ENCODE data around the gene TCERG1L. TPM values are rescaled to one million over a fixed set of nuclear protein-coding genes. Genes with fewer than 3 reads are reported as not detected.

Gene TCERG1L
- total RNA-seq, 1 experiment from 2014 or later: 1.5 TPM

- TF ChIP-seq ZNF512 (CRISPR knock-in tag; IDR thresholded peaks at IDR 0.05; ENCODE audit: borderline replicate concordance) (no peak), IRF1 (CRISPR knock-in tag; IDR thresholded peaks at IDR 0.05) (no peak), GTF2I (CRISPR knock-in tag; conservative IDR thresholded peaks at IDR 0.05) (no peak), NFE2L1 (CRISPR knock-in tag; IDR thresholded peaks at IDR 0.05) (peak; percentile 68; the same call in 1 of the 2 replicates), ZSCAN18 (CRISPR knock-in tag; IDR thresholded peaks at IDR 0.05) (no peak), IRF2 (CRISPR knock-in tag; IDR thresholded peaks at IDR 0.05; ENCODE audit: borderline replicate concordance, low read depth) (no peak), ZNF317 (CRISPR knock-in tag; IDR thresholded peaks at IDR 0.05; ENCODE audit: borderline replicate concordance, low read depth) (no peak), FOXP1 (CRISPR knock-in tag; IDR thresholded peaks at IDR 0.05; ENCODE audit: borderline replicate concordance) (no peak), TEAD1 (CRISPR knock-in tag; IDR thresholded peaks at IDR 0.05) (peak; percentile 71; the same call in 1 of the 2 replicates), EMX1 (CRISPR knock-in tag; IDR thresholded peaks at IDR 0.05) (no peak), CTCF (IDR thresholded peaks at IDR 0.05) (no peak)
These were observed 262.5 kb downstream of the TCERG1L start (continued) for GRCh38 chr10:131049016-131049415.

- Mint-ChIP-seq H3K4me3 (no peak overlapping the region), H3K27me3 (ENCODE audit: low read depth) (peaks cover 21% of the 10 kb centered on the region), H3K36me3 (peaks cover 78% of the 10 kb centered on the region), H3K27ac (0 out of 2 replicates have a peak overlapping the region, but pooled peaks have one; percentile 45), H3K9me3 (peaks cover 82% of the 10 kb centered on the region), H3K4me1 (peaks cover 20% of the 10 kb centered on the region)
- ChIA-PET CTCF (interaction anchor here (1.1 kb wide), 3 partner anchors 13 to 36 kb away, joined by 3 to 7 read pairs (median 4); no protein-coding TSS in a partner anchor), POLR2A (no interaction called here)
- DNase-seq (ENCODE audit: low spot score): peak; percentile 19
- TF ChIP-seq E2F4 (CRISPR knock-in tag; IDR thresholded peaks at IDR 0.05; ENCODE audit: borderline replicate concordance, low read depth) (no peak), FOXP4 (CRISPR knock-in tag; IDR thresholded peaks at IDR 0.05) (no peak), ZNF263 (CRISPR knock-in tag; IDR thresholded peaks at IDR 0.05; ENCODE audit: low read depth) (peak; percentile 60; the same call in 1 of the 2 replicates), TP53 (CRISPR knock-in tag; IDR thresholded peaks at IDR 0.05) (no peak), USF2 (CRISPR knock-in tag; IDR thresholded peaks at IDR 0.05) (no peak), ZSCAN18 (CRISPR knock-in tag; IDR thresholded peaks at IDR 0.05) (no peak)
- peak; percentile 31 for ATAC-seq
These were observed 262.9 kb downstream of the TCERG1L start for GRCh38 chr10:131048606-131049005.

Data from WTC11 (cell line).